GM21367 (cell line): ENCODE data around the gene ACTR3.
"Not testable (repeated sequence)": the region's sequence is repeated elsewhere in the genome, so short reads cannot be mapped to it uniquely, and the experiment has no call there.

Experiments
- ATAC-seq: cut with Tn5 transposase; IDR thresholded peaks from one replicate; pipeline ENCODE4 v1.9.1; 2021; ENCODE audit not compliant: unreplicated experiment

ACTR3 gene

DNA sequence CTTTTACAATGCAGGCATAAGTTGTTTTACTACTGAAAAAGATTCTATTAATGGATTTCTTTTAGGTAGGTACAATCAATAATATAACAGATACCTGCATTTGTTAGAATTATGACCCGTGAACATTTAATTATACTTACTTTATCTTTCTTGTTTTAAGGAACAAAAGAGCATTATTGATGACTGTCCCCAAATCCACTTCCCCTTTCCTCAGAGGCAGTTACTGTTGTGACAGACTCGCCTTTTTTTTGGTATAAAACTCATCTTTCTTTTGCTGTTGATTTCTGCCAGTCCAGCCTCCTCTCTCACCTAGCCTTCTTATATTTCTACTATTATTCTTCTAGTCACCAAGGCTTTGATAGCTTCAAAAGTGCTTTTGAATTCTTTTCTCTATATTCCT is 12.1 kb downstream of the ACTR3 start:
- ATAC-seq: no peak

- no peak for ATAC-seq
Observed at GRCh38 chr2:113905886-113906285, 16.0 kb downstream of the ACTR3 start.

GRCh38 chr2:113906647-113907046 is 16.8 kb downstream of the ACTR3 start:
- ATAC-seq: no peak

- ATAC-seq: no peak
Observed at GRCh38 chr2:113907297-113907696, 17.4 kb downstream of the ACTR3 start.

- no peak for ATAC-seq
Observed at GRCh38 chr2:113910110-113910717, 20.3 kb downstream of the ACTR3 start.

- no peak for ATAC-seq
Observed at GRCh38 chr2:113910967-113911678, 21.2 kb downstream of the ACTR3 start.

DNA sequence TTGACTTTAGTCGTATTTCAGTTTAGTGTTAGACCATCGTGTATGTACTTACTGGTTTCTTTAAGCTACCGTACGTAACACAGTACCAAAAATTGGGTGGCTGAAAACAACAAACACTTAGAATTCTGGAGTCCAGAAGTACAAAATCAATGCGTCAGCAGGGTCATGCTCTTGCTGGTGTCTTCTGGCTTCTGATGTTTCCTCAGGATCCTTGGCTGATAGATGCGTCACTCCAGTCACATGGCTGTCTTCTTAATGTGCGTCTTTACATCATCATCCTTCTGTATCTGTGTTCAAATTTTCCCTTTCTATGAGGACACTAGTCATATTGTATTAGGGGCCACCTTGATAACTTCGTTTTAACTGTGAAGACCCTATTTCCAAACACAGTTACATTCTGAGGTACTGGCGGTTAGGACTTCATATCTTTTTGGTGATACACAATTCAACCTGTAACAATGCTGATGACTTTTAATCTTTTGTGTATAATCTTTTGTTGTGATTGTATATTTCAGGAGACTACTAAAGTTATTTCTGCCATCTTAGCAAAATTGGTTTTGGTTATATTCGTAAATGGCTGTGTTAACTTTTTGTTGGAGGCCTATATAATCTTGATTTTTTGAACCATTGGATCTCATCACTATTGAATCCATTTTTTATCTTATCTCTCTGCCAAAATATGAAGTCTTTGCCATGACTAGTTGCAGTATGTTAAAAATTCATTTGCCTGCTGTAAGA is 25.4 kb downstream of the ACTR3 start:
- ATAC-seq: no peak

GRCh38 chr2:113918229-113918628 is 28.3 kb downstream of the ACTR3 start:
- no peak for ATAC-seq

- ATAC-seq: no peak
Observed at GRCh38 chr2:113920996-113921395, 31.1 kb downstream of the ACTR3 start.

DNA sequence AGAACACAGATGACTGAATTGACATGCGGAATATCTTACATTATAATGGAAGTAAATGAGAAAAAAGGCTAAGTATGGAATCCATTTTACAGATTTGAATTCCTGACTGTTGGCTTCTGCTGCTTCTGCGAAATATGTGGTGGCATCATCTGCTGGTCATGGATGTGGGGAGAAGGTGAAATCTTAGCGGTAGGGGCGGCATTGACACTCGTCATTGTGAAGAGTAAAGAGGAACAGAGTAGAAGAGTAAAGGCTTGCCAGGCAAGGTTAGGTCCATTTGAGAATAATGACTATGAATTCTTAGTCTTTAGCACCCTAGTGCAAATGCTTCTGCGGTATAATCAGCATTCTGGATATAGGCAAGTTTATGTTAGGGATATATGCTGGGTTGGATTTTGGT is 32.4 kb downstream of the ACTR3 start:
- no peak for ATAC-seq

GRCh38 chr2:113922784-113923183 is 32.9 kb downstream of the ACTR3 start:
- no peak for ATAC-seq

DNA sequence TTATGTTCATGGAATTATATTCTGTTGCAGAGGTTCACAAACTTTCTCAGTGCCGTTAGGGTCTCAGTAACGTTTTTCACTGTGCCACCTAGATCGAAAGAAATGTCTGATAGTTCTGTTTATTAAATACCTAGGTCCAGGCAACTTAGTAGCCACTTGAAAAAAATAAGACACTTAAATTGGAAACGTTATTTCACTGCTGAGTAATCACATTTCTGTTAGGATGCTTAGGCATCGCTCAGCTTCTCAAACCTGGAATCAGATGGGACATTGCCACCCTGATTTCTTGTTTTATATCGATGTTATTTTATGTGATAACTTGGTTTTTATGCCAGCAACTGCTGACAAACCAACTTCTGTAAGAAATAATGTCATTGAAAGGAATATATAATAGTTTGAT is 36.0 kb downstream of the ACTR3 start:
- no peak for ATAC-seq

DNA sequence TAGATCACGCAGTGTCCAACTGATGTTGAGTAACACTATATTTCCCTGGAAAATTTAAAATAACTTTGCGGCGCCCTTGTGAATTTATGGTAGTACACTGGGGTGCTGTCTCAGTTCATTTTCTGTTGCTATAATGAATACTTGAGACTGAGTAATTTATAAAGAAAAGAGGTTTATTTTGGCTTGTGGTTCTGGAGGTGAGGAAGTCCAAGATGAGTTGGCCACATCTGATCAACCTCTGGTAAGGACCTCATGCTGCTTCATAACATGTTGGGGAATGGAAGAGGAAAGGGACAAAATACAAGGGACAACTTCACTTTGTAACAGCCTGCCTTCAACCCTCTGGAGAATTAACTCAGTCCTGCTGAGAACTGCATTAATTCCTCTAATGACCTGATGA is 36.4 kb downstream of the ACTR3 start:
- ATAC-seq: no peak

DNA sequence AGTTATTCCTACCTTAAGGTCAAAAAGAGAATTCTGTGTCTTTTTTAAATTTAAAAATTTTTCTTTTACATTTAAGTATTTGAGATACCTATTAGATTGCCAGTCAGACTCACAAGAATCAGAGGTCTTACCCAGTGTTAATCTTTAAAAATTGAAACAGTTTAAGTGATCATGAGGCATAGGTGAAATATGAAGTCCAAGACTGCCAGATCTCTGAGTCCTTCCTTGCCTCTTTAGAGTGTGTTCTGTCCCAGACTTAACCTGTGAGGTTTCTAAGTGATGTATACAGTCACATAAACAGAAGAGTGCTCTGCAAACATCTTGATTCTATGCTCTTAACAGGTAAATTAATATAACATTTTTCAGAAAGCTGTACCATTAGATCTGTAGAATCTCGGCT is 40.6 kb downstream of the ACTR3 start:
- ATAC-seq: no peak

DNA sequence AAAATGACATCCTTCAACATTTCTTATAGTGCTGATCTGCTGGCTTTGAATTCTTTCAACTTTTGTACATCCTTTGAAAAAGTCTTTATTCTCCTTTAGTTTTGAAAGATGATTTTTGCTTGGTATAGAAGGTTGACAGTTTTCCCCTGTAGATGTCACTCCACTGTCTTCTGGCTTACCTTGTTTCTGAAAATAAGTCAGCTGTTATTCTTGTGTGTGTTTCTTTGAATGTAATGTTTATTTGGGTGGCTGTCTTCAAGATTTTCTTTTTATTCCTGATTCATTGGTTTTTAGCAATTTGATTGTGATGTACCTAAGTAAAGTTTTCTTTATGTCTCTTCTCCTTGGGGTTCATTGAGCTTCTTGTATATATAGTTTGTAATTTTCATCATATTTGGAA is 47.6 kb downstream of the ACTR3 start:
- no peak for ATAC-seq

DNA sequence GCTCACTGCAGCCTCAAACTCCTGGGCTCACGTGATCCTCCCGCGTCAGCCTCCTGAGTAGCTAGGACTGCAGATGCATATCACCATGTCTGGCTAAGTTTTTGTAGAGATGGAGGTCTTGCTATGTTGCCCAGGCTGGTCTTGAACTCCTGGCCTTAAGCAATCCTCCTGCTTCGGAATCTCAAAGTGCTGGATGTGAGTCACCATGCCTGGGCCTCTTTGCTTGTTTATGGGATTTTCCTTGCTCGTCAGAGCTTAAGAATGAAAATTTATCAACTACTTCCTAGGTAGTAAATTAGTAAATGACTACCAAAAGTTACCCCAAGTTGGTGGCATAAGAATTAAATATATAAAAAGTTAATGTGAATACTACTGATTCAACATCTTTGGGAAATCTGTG is 51.0 kb downstream of the ACTR3 start:
- ATAC-seq: no peak

- not testable (repeated sequence) for ATAC-seq
Observed at GRCh38 chr2:113945784-113946183, 55.9 kb downstream of the ACTR3 start.

GRCh38 chr2:113950906-113951305 is 61.0 kb downstream of the ACTR3 start:
- ATAC-seq: not testable (repeated sequence)

GRCh38 chr2:113961000-113961399 is 71.1 kb downstream of the ACTR3 start:
- no peak for ATAC-seq

GRCh38 chr2:113962692-113963480 is 73.0 kb downstream of the ACTR3 start:
- no peak for ATAC-seq

DNA sequence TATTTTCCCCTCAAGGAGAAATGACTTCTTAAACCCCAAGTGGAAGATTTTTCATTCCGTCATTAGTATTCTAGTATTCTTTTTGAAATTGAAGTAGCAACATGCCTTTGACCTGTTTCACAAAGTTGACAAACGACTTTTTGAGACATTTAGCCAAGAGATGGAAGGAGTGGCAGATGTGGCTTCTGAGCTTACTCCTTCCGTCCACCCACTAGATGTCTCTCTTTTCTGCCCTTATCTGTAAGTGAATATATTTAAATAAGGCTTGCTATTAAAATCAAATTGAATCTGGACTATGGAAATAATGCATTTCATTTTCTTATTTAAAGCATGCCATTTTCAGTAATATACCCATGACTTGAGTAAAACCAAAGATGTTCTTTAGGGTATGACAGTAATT is 74.1 kb downstream of the ACTR3 start:
- no peak for ATAC-seq
